ENCODE measurements around the gene PIWIL1.
A peak's percentile ranks its signal among the peaks of the same experiment; 100 is the strongest.

Gene PIWIL1

DNA sequence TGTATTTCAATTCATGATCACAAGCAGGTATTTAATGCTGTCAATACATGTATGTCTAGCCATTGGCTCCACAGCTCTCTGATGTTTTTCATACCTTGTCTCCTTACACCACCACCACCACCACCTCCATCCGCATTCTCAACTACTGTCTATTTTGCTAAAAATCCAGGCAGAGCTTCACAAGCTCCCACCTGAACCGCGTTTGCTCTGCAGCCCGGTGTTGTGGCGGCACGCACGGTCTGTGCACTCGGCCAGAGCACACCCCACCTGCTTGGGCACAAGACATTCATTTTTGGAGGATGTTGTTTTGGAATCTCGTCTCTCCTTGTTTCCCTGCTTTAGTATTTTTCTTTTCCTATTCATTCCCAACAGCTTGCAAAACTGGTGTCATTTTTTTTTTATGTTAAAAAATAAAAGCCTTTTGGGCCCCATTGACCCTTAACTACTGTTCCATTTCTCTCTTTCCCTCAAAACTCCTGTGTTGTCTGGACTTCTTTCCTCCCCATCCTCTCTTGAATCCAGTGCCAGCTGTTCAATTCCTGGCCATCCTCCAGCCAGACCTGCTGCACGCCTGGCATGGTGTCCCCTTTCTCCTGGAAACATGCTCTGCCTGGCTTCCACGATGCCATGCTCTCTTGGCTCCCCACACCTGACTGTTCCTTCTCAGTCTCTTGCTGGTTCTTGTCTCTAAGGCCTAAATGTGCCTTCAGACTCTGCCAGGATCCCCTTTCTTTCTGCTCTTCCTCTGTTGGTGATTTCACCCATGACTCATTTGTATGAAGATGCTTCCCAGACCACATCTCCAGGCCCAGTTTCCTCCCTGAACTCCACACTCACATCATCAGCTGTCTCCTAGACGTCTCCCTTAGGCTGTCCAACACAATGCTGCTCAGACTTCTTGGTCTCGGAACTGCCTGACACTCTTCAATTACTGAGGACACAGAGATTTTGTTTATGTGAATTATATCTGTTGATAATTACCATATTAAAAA lies 37.9 kb downstream of the PIWIL1 start:
- peak; percentile 10 for DNase-seq

GRCh38 chr12:130382818-130383217 lies 45.1 kb downstream of the PIWIL1 start:
- DNase-seq, result no peak

DNA sequence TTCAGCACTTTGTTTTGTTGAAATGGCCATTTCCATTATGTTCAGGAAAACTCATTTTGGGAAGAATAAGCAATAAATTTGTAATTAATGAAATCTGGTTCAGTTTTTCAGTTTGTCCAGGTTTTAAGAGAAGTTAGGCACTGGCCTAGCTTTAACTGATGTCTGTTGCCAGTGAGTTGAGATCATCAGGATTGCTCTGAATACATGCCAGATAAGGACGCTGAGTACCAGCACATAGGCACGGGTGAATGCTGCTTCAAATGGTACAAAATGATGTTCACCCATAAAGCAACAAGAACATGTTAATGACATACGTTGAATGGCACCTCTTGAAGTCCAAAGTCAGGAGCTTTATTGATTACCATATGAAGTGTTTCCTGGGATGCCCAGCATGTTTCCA lies 46.5 kb downstream of the PIWIL1 start:
- DNase-seq, result no peak

DNA sequence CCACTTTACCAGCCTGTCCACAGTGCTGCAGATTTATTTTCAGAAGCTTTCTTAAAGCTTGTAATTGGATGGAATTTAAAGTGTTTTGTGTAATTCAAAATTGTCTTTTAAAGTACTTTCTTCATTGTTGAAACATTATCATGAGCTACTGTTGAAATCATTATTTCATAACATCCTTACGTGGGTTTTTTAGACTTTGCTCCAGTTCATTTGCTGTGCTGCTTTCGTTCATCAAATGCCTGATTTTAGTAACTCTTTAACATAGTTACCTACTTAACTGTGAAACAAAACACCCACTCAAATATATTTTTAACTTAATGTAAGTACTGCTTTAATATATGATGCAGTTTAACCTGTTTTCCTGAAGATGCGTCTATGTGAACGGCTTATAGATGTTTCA lies 47.5 kb downstream of the PIWIL1 start:
- no peak for DNase-seq

GRCh38 chr12:130391186-130391585 lies 53.5 kb downstream of the PIWIL1 start:
- DNase-seq, result no peak

DNA sequence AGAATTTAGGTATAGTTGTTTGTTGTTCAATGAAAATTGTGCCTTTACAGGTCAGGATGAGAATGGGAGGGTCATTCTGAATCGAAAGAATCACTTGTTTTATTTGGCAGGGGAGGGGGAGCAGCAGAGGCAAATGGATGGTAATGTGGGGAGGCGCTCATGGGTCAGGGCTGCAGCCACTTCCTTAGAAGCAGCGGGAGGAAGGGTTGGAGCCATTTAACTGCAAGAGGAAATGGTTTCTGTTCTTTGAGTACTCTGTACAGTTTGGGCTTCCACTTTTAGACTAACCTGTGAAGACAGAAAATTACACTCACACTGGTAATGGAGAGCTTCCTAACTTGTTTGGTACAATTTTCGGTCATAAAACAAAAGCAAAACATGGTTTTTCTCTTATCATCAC lies 57.2 kb downstream of the PIWIL1 start:
- no peak for DNase-seq

DNA sequence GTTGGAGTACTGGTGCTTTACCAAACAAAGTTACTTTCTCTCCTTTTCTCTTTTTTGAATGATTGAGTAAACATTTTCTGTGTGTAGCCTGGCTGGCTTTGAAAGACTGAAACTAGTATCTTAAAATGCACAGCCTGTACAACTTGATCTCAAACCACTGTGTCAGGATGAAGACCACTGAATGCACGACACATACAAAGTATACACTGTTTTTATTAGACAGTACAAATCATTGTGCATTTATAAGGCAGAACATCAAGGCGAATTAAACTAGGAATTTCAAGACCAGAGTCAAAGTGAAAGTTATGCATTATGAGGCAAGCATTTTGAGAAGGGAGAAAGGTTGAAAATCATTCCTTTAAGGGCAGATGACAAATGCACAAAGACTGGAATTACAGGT lies 59.0 kb downstream of the PIWIL1 start:
- DNase-seq, result no peak

DNA sequence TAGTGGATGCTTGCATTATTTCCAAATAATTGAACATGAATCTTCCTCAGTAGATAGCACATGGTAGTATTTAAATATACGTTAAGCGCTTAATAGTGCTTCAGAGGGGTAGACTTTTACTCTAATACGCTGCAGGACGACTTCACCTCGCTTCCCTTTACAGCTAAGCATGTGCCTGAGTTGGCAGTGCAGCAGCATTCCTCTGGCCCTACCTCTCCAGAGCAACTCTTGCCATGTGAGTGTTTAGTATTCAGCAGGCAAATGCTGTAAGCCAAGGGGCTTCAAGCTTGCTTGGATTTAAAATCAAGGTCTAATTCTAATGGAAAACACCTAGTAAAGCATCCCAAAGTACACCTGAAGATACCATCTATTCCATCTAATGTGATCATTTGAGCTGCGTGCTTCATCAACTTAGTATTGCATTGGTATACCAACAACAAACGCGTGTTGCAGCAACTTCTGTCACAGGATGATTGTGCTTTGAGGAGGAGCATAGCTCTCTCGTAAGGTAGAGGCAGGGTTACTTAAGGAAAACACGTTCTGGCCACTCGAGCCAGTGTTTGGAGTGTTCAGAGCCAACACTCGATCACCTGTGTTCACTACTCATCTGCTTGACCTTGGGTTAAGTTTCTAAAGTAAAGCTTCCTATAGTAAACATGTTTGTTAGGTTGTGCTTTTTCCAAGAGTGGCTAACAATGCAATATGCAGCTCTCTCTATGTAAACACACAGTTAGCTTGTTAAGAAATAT lies 60.6 kb downstream of the PIWIL1 start:
- no peak for DNase-seq

GRCh38 chr12:130401703-130402102 lies 64.0 kb downstream of the PIWIL1 start:
- no peak for DNase-seq

DNA sequence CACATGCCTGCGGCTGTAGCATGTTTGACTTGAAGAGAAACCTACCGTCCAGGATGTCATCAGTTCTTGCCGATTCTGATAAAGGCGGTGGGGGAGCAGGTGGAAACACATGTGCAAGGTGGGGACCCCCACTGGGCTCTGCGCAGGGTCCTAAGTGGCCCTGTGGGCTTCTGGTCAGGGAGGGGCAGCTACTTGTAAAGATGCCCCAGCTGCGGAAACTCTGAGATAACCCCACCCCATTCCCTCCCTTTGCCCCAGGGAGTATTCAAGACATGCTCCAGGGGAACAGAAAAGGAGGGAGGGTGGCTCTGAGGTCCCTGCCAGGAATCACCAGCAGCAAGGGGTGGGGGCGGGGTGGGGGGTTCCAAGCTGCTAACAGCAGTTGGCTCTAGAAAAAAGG lies 67.6 kb downstream of the PIWIL1 start:
- DNase-seq, result no peak

- no peak for DNase-seq
Measured at GRCh38 chr12:130412384-130412783, 74.7 kb downstream of the PIWIL1 start.

GRCh38 chr12:130413909-130414308 lies 76.2 kb downstream of the PIWIL1 start:
- DNase-seq, result no peak

DNA sequence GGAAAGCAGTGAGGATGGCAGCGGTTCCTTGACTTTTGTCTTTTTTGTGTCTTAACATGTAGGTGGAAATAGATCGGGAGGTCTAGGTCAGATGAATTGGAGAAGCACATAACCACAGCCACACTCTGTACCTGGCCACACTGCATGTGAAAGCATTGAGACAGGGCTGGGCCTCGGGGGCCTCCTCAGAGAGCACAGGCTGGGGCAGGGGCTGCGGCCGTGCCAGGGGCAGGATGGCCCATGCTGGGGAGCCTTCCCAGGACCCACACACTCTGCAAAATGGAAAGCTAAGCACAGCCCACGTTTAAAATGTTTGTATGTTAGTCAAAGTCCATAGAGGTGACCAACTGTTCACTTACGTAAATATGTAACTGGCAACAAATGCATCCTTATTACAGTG lies 76.7 kb downstream of the PIWIL1 start:
- DNase-seq, result no peak

GRCh38 chr12:130418251-130418650 lies 80.6 kb downstream of the PIWIL1 start:
- peak; percentile 41 for DNase-seq

- no peak for DNase-seq
Measured at GRCh38 chr12:130419116-130419515, 81.4 kb downstream of the PIWIL1 start.

DNA sequence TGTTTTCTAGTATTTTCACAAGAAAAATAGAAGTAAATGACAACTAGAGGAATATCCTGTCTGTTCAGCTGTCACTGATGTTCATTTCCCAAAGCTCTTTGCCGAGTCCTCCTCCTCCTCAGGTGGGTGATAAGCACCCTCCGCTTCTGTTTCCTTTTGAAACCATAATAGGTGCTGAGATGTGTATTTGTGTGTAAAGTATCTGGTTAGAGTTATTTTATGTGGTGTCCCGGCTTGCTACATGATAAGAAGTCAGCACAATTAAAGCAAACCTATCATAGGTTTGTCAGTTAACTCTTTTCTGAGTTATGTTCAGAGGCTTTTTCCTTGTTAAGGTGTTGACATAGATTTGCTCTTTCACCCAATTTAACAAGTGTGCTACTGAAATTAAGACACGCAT lies 82.4 kb downstream of the PIWIL1 start:
- DNase-seq, result no peak

DNA sequence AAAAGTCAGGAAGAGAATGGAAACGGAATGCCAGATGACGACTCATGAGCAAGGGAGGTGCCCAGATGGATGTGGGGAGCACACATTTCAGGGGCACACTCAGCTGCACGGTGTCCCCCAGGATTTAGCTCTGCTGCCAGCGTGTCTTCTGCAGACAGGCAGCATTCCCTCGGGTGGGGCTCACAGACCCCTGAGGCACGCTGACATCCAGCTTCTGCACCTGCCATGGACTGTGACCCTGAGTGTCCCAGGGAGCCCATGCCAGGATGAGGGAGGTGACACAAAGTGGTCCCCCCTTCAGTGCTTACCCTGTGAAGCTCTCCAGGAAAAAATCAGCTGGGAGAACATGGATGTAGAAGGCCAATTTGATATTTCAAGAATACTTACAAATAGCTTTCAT lies 84.2 kb downstream of the PIWIL1 start:
- no peak for DNase-seq

All from DMS79 treated with DMSO at 0.1 percent for 48 hours (cell line).